ENCODE measurements around the gene HYKK. TPM values are rescaled to one million over a fixed set of nuclear protein-coding genes. Genes with fewer than 3 reads are reported as not detected.

Gene HYKK, protein sequence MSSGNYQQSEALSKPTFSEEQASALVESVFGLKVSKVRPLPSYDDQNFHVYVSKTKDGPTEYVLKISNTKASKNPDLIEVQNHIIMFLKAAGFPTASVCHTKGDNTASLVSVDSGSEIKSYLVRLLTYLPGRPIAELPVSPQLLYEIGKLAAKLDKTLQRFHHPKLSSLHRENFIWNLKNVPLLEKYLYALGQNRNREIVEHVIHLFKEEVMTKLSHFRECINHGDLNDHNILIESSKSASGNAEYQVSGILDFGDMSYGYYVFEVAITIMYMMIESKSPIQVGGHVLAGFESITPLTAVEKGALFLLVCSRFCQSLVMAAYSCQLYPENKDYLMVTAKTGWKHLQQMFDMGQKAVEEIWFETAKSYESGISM
- 2.9 and 3.9 TPM in 2 replicates for total RNA-seq

GRCh38 chr15:78506971-78507830 is at the start of gene HYKK:
HYKK (plus strand) TSS chr15:78507577; CDS start chr15:78513089, 5,512 bp downstream.

DNA sequence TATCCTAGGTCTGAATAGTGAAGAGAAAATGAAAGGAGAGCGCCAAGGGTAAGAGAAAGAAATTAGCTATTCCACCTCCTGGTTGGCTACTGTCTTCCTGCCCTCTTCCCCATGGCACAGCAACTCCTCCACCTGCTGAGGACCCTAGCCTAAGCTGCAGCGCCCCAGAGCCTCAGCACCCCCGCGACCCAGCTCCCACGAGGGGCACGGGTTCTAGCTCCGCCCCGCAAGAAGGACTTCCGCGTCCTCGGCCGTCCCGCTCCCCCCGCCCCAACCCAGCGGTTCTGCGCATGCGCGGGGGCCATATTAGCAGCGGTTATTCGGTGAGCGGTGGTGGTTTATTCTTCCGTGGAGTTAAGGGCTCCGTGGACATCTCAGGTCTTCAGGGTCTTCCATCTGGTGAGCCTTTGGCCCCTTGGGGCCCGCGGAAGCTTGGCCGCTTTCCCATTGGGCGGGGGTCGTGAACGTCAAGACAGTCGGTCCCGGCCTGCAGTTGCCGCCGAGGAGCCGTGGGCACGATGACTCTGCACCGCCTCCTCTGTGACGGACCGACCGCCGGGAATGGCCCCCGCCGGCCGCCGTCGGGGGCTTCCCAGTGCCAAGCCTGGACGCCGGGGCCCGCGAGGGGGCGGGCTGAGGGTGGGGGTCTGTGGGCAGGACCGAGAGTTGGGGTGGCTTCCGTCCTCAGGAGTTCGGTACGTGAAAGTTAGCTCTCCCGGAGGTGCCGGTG is 32.9 kb downstream of the HYKK start, which contains the start of gene PSMA4:
Gene PSMA4 (plus strand): TSS at position 304 of the 730 bp plus-strand sequence. CDS start 1,484 bp downstream, outside the sequence.

GRCh38 chr15:78565097-78565950 is 57.9 kb downstream of the HYKK start, which contains the start of gene CHRNA5:
CHRNA5 (plus strand) TSS chr15:78565520; CDS start chr15:78565720, 200 bp downstream.

Other genes starting within 250 kb of the HYKK start
- gene DNAJA4, start 243.0 kb upstream of the HYKK start, total RNA-seq, result 3.4 and 4.8 TPM in 2 replicates
- gene SKIC8, start 208.0 kb upstream of the HYKK start, total RNA-seq, result 62.6 and 120 TPM in 2 replicates
- not detected in 2 replicates for gene CRABP1, start 167.2 kb upstream of the HYKK start, total RNA-seq
- 15.1 and 31.9 TPM in 2 replicates for gene IREB2, start 69.4 kb upstream of the HYKK start, total RNA-seq
- 200 and 355 TPM in 2 replicates for gene PSMA4, start 32.9 kb downstream of the HYKK start, total RNA-seq
- 0.56 and 2.3 TPM in 2 replicates for gene CHRNA5, start 57.9 kb downstream of the HYKK start, total RNA-seq
- 0.28 TPM in 1 of 2 replicates, not detected in the other for gene CHRNA3, start 113.4 kb downstream of the HYKK start, total RNA-seq
- not detected in 2 replicates for gene CHRNB4, start 133.6 kb downstream of the HYKK start, total RNA-seq